Smooth muscle cell (in vitro differentiated cells): ENCODE results near the gene BEGAIN. TPM values are rescaled to one million over a fixed set of nuclear protein-coding genes. Genes with fewer than 3 reads are reported as not detected.

Experiments
- DNase-seq: peaks from one replicate; lab custom pipeline; 2025; ENCODE audit not compliant: unreplicated experiment; lab: John Stamatoyannopoulos, UW
- H2AFZ ChIP-seq: fragments of 200-600 bp; sonication (generic); 2 replicates; pipeline ENCODE4 v1.6.0; 2016; ENCODE audit warnings: antibody characterized with exemption, low read depth, mild to moderate bottlenecking
- H3F3A ChIP-seq: fragments of 200-600 bp; sonication (generic); 2 replicates; pipeline ENCODE4 v1.6.0; 2017; ENCODE audit warnings: antibody characterized with exemption, low read depth
- H3K27ac ChIP-seq: fragments of 200-600 bp; sonication (generic); 2 replicates; pipeline ENCODE4 v1.5.1; 2016; ENCODE audit warnings: low read depth, mild to moderate bottlenecking
- H3K27me3 ChIP-seq: fragments of 200-600 bp; sonication (generic); 2 replicates; pipeline ENCODE4 v1.6.1; 2016; ENCODE audit warnings: low read depth, mild to moderate bottlenecking
- H3K36me3 ChIP-seq: fragments of 200-600 bp; sonication (generic); 2 replicates; pipeline ENCODE4 v1.5.1; 2016; ENCODE audit warnings: low read depth
- H3K4me1 ChIP-seq: fragments of 200-600 bp; sonication (generic); 2 replicates; pipeline ENCODE4 v1.5.1; 2016; ENCODE audit warnings: low read depth
- H3K4me2 ChIP-seq: fragments of 200-600 bp; sonication (generic); 2 replicates; pipeline ENCODE4 v1.6.0; 2016; ENCODE audit warnings: mild to moderate bottlenecking
- H3K4me3 ChIP-seq: fragments of 200-600 bp; sonication (generic); 2 replicates; pipeline ENCODE4 v1.5.1; 2016; ENCODE audit warnings: mild to moderate bottlenecking
- H3K79me2 ChIP-seq: fragments of 200-600 bp; sonication (generic); 2 replicates; pipeline ENCODE4 v1.6.0; 2016; ENCODE audit warnings: low read depth, mild to moderate bottlenecking
- H3K9ac ChIP-seq: fragments of 200-600 bp; sonication (generic); 2 replicates; pipeline ENCODE4 v1.6.0; 2016; ENCODE audit warnings: low read depth
- H3K9me3 ChIP-seq: fragments of 200-600 bp; sonication (generic); replicated peaks from 2 replicates; pipeline ENCODE4 v1.5.1; 2016; ENCODE audit warnings: low read depth
- H4K20me1 ChIP-seq: fragments of 200-600 bp; sonication (generic); 2 replicates; pipeline ENCODE4 v1.6.0; 2016; ENCODE audit warnings: low read depth
- CTCF ChIP-seq: fragments of 200-600 bp; sonication (generic); IDR thresholded peaks from 2 replicates; pipeline ENCODE4 v1.5.1; 2017; ENCODE audit warnings: borderline replicate concordance, mild to moderate bottlenecking, antibody characterized with exemption; ENCODE audit not compliant: insufficient read depth, poor library complexity, severe bottlenecking
- WGBS: methylation state at CpG from one replicate; pipeline ENCODE4 v1.1.7; 2016; ENCODE audit warnings: low lambda C conversion rate; 5-methylcytosine and 5-hydroxymethylcytosine counted together
- polyA plus RNA-seq: library from polyadenylated mRNA; unstranded; fragments of >200 nt; fragmentation: Nextera tagmentation; extraction: Ambion mirVana; gene quantifications from 2 replicates; pipeline ENCODE4 v1.2.1, GENCODE V29; 2016
- total RNA-seq: library from RNA; depleted of rRNA; stranded (reverse); fragments of >200 nt; gene quantifications from 2 replicates; pipeline ENCODE4 v1.2.3, GENCODE V29; 2014

The BEGAIN gene
- total and polyA plus RNA-seq, 2 experiments from 2014 or later: 4.7 to 11.7 TPM

GRCh38 chr14:100604709-100605108, 17.5 kb upstream of the BEGAIN start:
- no peak for TF ChIP-seq CTCF
- Histone ChIP-seq H3K4me2 (no peak overlapping the region), H3K27ac (no peak overlapping the region), H3F3A (no peaks in the 10 kb centered on the region), H3K4me3 (no peak overlapping the region), H3K9me3 (no peaks in the 10 kb centered on the region), H3K79me2 (no peaks in the 10 kb centered on the region), H3K36me3 (no peaks in the 10 kb centered on the region), H2AFZ (no peak overlapping the region), H3K27me3 (peaks cover 7% of the 10 kb centered on the region), H3K4me1 (peaks cover 10% of the 10 kb centered on the region), H3K9ac (no peak overlapping the region), H4K20me1 (no peaks in the 10 kb centered on the region)
- no peak for DNase-seq
- WGBS: 96% methylated on average over 24 of the region's 24 CpGs

- no peaks in the 10 kb centered on the region for H3F3A ChIP-seq
These were observed 16.9 kb upstream of the BEGAIN start for GRCh38 chr14:100604121-100604501.

GRCh38 chr14:100603341-100604120, 16.3 kb upstream of the BEGAIN start:
- H3K27ac ChIP-seq: no peak overlapping the region
- H2AFZ ChIP-seq: no peak overlapping the region
- no peaks in the 10 kb centered on the region for H4K20me1 ChIP-seq
- peaks cover 14% of the 10 kb centered on the region for H3K27me3 ChIP-seq
- no peak for DNase-seq
- H3K4me3 ChIP-seq: no peak overlapping the region
- no peak for TF ChIP-seq CTCF
- H3K9ac ChIP-seq: no peak overlapping the region
- H3K4me2 ChIP-seq: no peak overlapping the region
- H3K9me3 ChIP-seq: no peaks in the 10 kb centered on the region
- H3F3A ChIP-seq: no peaks in the 10 kb centered on the region
- H3K4me1 ChIP-seq: peaks cover 10% of the 10 kb centered on the region
- no peaks in the 10 kb centered on the region for H3K36me3 ChIP-seq
- no peaks in the 10 kb centered on the region for H3K79me2 ChIP-seq
- WGBS: 81% methylated on average over 15 of the region's 18 CpGs

More at GRCh38 chr14:100604121-100604501, 16.9 kb upstream of the BEGAIN start:
- no peaks in the 10 kb centered on the region for H3K36me3 ChIP-seq
- DNase-seq: no peak
- H3K27me3 ChIP-seq: peaks cover 11% of the 10 kb centered on the region
- no peak overlapping the region for H3K9ac ChIP-seq
- H3K4me3 ChIP-seq: no peak overlapping the region
- no peaks in the 10 kb centered on the region for H4K20me1 ChIP-seq
- no peak overlapping the region for H2AFZ ChIP-seq
- H3K4me2 ChIP-seq: no peak overlapping the region
- H3K4me1 ChIP-seq: peaks cover 10% of the 10 kb centered on the region
- WGBS: 93% methylated on average over 13 of the region's 13 CpGs
- no peaks in the 10 kb centered on the region for H3K79me2 ChIP-seq
- H3K9me3 ChIP-seq: no peaks in the 10 kb centered on the region
- TF ChIP-seq CTCF: no peak
- H3K27ac ChIP-seq: no peak overlapping the region
